Breast epithelium (tissue), 3 donors: ENCODE measurements around the gene GPR183.

Experiments used
- POLR2A ChIP-seq: fragments of 450-650 bp; IDR thresholded peaks from one replicate; pipeline ENCODE4 v1.6.1; 2016; ENCODE audit warnings: antibody characterized with exemption, mild to moderate bottlenecking, moderate library complexity
- POLR2AphosphoS5 ChIP-seq, 3 donors: sonication (generic); formaldehyde crosslinking; IDR thresholded peaks; one replicate each; pipeline ENCODE4 v1.6.1; 2017; ENCODE audit warnings: antibody characterized with exemption in 3 of 3
- TF ChIP-seq, protein P1 (sequence below), 3 donors: fragments of 450-650 bp; IDR thresholded peaks; one replicate each; pipeline ENCODE4 v1.5.1; 2016 to 2017; ENCODE audit warnings: antibody characterized with exemption in 3 of 3, mild to moderate bottlenecking in 3 of 3, moderate library complexity in 3 of 3

DNA sequence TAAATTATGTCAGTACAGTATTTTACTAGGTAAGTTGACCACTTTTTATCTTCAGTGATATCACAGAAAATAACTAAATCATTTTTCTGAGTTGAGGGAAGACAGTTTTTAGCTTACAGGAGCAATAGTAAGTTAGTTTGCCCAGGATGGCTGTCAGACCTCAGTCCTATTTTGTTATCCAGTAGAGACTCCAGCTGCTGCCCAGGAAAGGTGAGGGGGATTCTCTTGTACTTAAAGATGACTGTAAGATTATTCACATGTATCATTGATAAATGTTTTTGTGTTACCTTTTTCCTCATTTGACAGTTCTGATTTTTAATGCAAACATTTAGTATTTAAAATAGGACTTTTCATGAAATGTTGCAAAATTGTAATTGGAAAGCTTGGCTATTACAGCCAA, 14.5 kb upstream of the GPR183 start:
- TF ChIP-seq, protein P1, sequence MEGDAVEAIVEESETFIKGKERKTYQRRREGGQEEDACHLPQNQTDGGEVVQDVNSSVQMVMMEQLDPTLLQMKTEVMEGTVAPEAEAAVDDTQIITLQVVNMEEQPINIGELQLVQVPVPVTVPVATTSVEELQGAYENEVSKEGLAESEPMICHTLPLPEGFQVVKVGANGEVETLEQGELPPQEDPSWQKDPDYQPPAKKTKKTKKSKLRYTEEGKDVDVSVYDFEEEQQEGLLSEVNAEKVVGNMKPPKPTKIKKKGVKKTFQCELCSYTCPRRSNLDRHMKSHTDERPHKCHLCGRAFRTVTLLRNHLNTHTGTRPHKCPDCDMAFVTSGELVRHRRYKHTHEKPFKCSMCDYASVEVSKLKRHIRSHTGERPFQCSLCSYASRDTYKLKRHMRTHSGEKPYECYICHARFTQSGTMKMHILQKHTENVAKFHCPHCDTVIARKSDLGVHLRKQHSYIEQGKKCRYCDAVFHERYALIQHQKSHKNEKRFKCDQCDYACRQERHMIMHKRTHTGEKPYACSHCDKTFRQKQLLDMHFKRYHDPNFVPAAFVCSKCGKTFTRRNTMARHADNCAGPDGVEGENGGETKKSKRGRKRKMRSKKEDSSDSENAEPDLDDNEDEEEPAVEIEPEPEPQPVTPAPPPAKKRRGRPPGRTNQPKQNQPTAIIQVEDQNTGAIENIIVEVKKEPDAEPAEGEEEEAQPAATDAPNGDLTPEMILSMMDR (IDR thresholded peaks at IDR 0.05) = no peak
- TF ChIP-seq POLR2AphosphoS5 (IDR thresholded peaks at IDR 0.05) (no peak), POLR2A (no peak)
